CD4-positive, alpha-beta T cell (primary cell): ENCODE results near the gene QARS1. TPM values are rescaled to one million over a fixed set of nuclear protein-coding genes. Genes with fewer than 3 reads are reported as not detected.

ENCODE experiments used
- ATAC-seq: fragments of 200-7000 bp; cut with Tn5 transposase; one replicate; pipeline ENCODE4 v1.10.0; 2022; ENCODE audit warnings: mild to moderate bottlenecking; ENCODE audit not compliant: poor library complexity
- CTCF ChIA-PET: fragments of 350-600 bp; sonication (Branson Sonifier 250); formaldehyde crosslinking; loops from one replicate; lab custom pipeline; 2021; ENCODE audit warnings: antibody characterized with exemption, inconsistent platforms; lab: Charles Lee
- POLR2A ChIA-PET: fragments of 350-600 bp; sonication (Branson Sonifier 250); formaldehyde crosslinking; loops from one replicate; lab custom pipeline; 2021; ENCODE audit warnings: antibody characterized with exemption, inconsistent platforms; lab: Charles Lee
- DNase-seq, 14 experiments: peaks; one replicate each; pipeline ENCODE4 v3.0.0-alpha.2; 2013 to 2020; ENCODE audit warnings: mixed read lengths in 2 of 14
- H3K27ac ChIP-seq, 2 donors: one replicate each; pipeline versions ENCODE4 v1.5.1 to v1.7.0; 2013; ENCODE audit warnings: low read length in 2 of 2, low read depth in 1 of 2, mild to moderate bottlenecking in 1 of 2
- H3K27me3 ChIP-seq, 2 experiments: 1 replicate in 1 of 2; 2 replicates in 1 of 2; pipeline versions ENCODE4 v1.6.1 to v1.7.0; 2013; ENCODE audit warnings: low read length in 2 of 2, control low read depth in 1 of 2, mild to moderate bottlenecking in 1 of 2, moderate library complexity in 1 of 2; ENCODE audit not compliant: insufficient read depth in 2 of 2, control insufficient read depth in 1 of 2
- H3K36me3 ChIP-seq: one replicate; pipeline ENCODE4 v1.6.1; 2013; ENCODE audit warnings: low read length, control low read depth; ENCODE audit not compliant: insufficient read depth
- H3K4me1 ChIP-seq: one replicate; pipeline ENCODE4 v1.6.1; 2013; ENCODE audit warnings: low read length, control low read depth; ENCODE audit not compliant: insufficient read depth
- H3K4me3 ChIP-seq: one replicate; pipeline ENCODE4 v1.5.1; 2013; ENCODE audit warnings: mild to moderate bottlenecking, low read length, moderate library complexity
- H3K9me3 ChIP-seq, 2 experiments: 1 replicate in 1 of 2; 2 replicates in 1 of 2; pipeline versions ENCODE4 v1.6.1 to v1.7.0; 2013; ENCODE audit warnings: low read length in 2 of 2, mild to moderate bottlenecking in 2 of 2, control low read depth in 1 of 2, moderate library complexity in 1 of 2; ENCODE audit not compliant: control insufficient read depth in 1 of 2, insufficient read depth in 1 of 2
- H3K27ac Mint-ChIP-seq: one replicate; pipeline ENCODE4 v1.8.0; 2020; ENCODE audit warnings: mixed read lengths
- H3K27me3 Mint-ChIP-seq: one replicate; pipeline ENCODE4 v1.8.0; 2021; ENCODE audit warnings: mixed read lengths
- H3K36me3 Mint-ChIP-seq: one replicate; pipeline ENCODE4 v1.8.0; 2021; ENCODE audit warnings: low read depth, mixed read lengths
- H3K4me1 Mint-ChIP-seq: one replicate; pipeline ENCODE4 v1.8.0; 2021; ENCODE audit warnings: low read depth, mixed read lengths
- H3K4me3 Mint-ChIP-seq: one replicate; pipeline ENCODE4 v1.8.0; 2020; ENCODE audit warnings: mild to moderate bottlenecking, mixed read lengths
- H3K9me3 Mint-ChIP-seq: one replicate; pipeline ENCODE4 v1.8.0; 2020; ENCODE audit warnings: mixed read lengths
- CTCF ChIP-seq: fragments of 200-600 bp; IDR thresholded peaks from one replicate; pipeline ENCODE4 v1.8.0; 2022; ENCODE audit warnings: antibody characterized with exemption, mild to moderate bottlenecking
- intact Hi-C, 2 experiments: fragments of 100-400 bp; cut with DNase I in 1 of 2; cut with micrococcal nuclease in 1 of 2; formaldehyde crosslinking; loops; one replicate each; pipeline versions ENCODE4 v1.15.1 to v1.9.0; 2023 to 2025; cut with DNase I, micrococcal nuclease
- total RNA-seq, 174 experiments: library from RNA in 2 of 174; stranded (reverse) in 2 of 174; gene quantifications; one replicate each; pipeline ENCODE4 v1.2.3 and lab custom pipeline; 2021 to 2026

Gene QARS1
- total RNA-seq, 2 experiments from 2014 or later = 264 to 287 TPM

GRCh38 chr3:49120096-49120437 lies 15.5 kb upstream of the QARS1 start:
- Mint-ChIP-seq H3K27ac (peak overlapping the region; percentile 95), H3K27me3 (no peaks in the 10 kb centered on the region), H3K36me3 (peaks cover 39% of the 10 kb centered on the region), H3K4me3 (peak overlapping the region; percentile 93), H3K9me3 (no peaks in the 10 kb centered on the region), H3K4me1 (peaks cover 23% of the 10 kb centered on the region)
- peak in 2 of 14 experiments; percentile 4 to 16 for DNase-seq
- Histone ChIP-seq H3K4me3 (peak overlapping the region; percentile 99), H3K36me3 (peaks cover 39% of the 10 kb centered on the region), H3K27me3 (no peaks in the 10 kb centered on the region), H3K9me3 (no peaks in the 10 kb centered on the region), H3K4me1 (peaks cover 30% of the 10 kb centered on the region), H3K27ac (peak overlapping the region; percentile 87 to 95)
- ATAC-seq = peak; percentile 16
- ChIA-PET POLR2A (interaction anchor here (1.0 to 3.3 kb wide), 11 partner anchors 15 to 403 kb away, joined by 3 to 92 read pairs (median 5); partner anchors contain the start of genes ARIH2, IMPDH2, IP6K2 and NDUFAF3), CTCF (interaction anchor here (1.4 to 3.5 kb wide), 4 partner anchors 26 to 98 kb away, joined by 3 to 27 read pairs (median 8); partner anchors contain the start of genes KLHDC8B, NDUFAF3 and QRICH1)
- TF ChIP-seq CTCF = no peak
- intact Hi-C loops = loop anchor here (1.0 to 10.0 kb wide), 6 partner anchors 16 to 555 kb away; partner anchors contain the start of genes QARS1 (in 2 of the 2), APEH (in 1 of the 2), CCDC71 (in 1 of the 2) and NDUFAF3 (in 1 of the 2)

DNA sequence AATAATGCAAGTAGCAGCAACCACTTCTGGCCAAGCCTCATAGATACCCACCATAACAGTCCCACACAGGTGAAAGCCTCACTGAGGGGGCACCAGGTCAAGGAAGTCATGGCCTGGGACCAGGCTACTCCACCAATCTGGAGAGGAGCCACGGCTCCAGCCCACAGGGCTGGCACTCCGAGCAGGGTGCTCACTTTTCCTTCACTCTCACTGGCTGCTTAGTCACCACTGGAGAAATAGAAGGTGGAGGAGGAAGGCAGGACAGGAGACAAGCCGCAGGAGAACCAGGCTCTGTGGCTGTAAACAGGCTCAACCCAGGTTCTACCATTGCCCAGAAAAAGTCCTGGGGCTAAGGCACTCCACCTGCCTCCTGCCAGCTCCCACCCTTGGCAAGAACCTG lies 14.9 kb upstream of the QARS1 start:
- Mint-ChIP-seq H3K9me3 (no peaks in the 10 kb centered on the region), H3K27ac (peak overlapping the region; percentile 95), H3K4me3 (peak overlapping the region; percentile 93), H3K4me1 (peaks cover 23% of the 10 kb centered on the region), H3K36me3 (peaks cover 45% of the 10 kb centered on the region), H3K27me3 (no peaks in the 10 kb centered on the region)
- Histone ChIP-seq H3K4me3 (peak overlapping the region; percentile 99), H3K9me3 (no peaks in the 10 kb centered on the region), H3K27me3 (no peaks in the 10 kb centered on the region), H3K27ac (peak overlapping the region in 1 of 2 donors; percentile 95), H3K36me3 (peaks cover 45% of the 10 kb centered on the region), H3K4me1 (peaks cover 30% of the 10 kb centered on the region)
- ChIA-PET CTCF (interaction anchor here (2.2 to 3.5 kb wide), 2 partner anchors 26 to 98 kb away, joined by 11 to 27 read pairs; partner anchors contain the start of genes NDUFAF3 and QRICH1), POLR2A (interaction anchor here (1.6 to 3.3 kb wide), 3 partner anchors 26 to 310 kb away, joined by 6 to 92 read pairs (median 17); partner anchors contain the start of genes NICN1, QRICH1 and WDR6)
- no peak for DNase-seq
- ATAC-seq = no peak
- TF ChIP-seq CTCF = no peak
- intact Hi-C loops = no loop called here

- no peaks in the 10 kb centered on the region for H3K27me3 Mint-ChIP-seq
- no peaks in the 10 kb centered on the region for H3K9me3 Mint-ChIP-seq
- DNase-seq (no peak), ATAC-seq (no peak)
- ChIA-PET CTCF (interaction anchor here (3.5 kb wide), 1 partner anchor 25 kb away, joined by 27 read pairs; the partner anchor contains the start of gene QRICH1), POLR2A (interaction anchor here (3.3 kb wide), 1 partner anchor 25 kb away, joined by 92 read pairs; the partner anchor contains the start of gene QRICH1)
- Histone ChIP-seq H3K4me3 (no peak overlapping the region), H3K4me1 (peaks cover 30% of the 10 kb centered on the region), H3K27ac (no peak overlapping the region), H3K36me3 (peaks cover 49% of the 10 kb centered on the region), H3K9me3 (no peaks in the 10 kb centered on the region), H3K27me3 (no peaks in the 10 kb centered on the region)
- no peak overlapping the region for H3K27ac Mint-ChIP-seq
- intact Hi-C loops = no loop called here
- TF ChIP-seq CTCF = no peak
- peaks cover 49% of the 10 kb centered on the region for H3K36me3 Mint-ChIP-seq
- peaks cover 23% of the 10 kb centered on the region for H3K4me1 Mint-ChIP-seq
- peak overlapping the region; percentile 93 for H3K4me3 Mint-ChIP-seq
These were observed 14.5 kb upstream of the QARS1 start for GRCh38 chr3:49119036-49119435.
